GM12874 (cell line): ENCODE results near the gene ERAL1.

Experiments used
- CTCF ChIP-seq: IDR thresholded peaks from 2 replicates; pipeline ENCODE4 v1.5.1; 2011; ENCODE audit warnings: low read depth, mild to moderate bottlenecking, control low read depth, low read length, moderate library complexity; ENCODE audit not compliant: insufficient read depth

Gene ERAL1

DNA sequence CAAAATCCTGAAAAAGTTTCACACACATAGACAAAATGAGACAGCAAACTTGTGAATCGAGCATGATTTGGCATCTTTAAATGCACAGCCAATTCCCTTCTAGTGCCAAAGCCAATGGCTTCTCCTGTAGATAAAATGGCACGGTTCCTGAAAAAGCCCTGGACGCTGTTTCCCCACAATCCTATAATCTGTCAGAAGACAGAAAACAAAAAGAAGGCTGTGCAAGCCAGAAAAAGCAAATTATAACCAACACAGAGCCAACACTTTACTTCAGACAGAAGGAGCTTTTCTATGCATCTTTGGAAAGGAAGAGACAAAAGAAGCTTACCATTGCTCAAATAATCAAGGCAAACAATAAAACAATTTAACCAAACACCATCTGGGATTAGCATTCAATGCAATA, 36.0 kb upstream of the ERAL1 start:
- TF ChIP-seq CTCF = no peak

- no peak for TF ChIP-seq CTCF
These were observed 35.2 kb upstream of the ERAL1 start for GRCh38 chr17:28819582-28819981.

DNA sequence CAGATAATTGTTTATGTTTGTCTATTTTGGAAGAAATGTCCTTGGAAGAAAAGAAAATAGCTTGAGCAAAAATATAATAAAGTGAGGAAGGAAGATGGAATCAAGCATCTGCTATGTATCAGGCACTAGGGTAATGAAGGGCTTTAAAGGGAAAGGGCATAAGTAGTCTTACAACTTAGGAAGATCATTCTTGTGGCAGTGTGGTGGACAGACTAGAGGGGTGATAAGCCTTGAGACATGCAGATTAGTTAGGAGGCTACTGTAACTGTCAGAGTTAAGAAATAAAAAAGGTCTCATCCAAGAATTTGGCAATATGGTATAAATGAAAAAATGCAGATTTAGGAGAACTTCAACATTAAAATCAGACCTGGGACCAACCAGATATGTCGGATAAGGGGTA, 27.1 kb upstream of the ERAL1 start:
- TF ChIP-seq CTCF = no peak

- no peak for TF ChIP-seq CTCF
These were observed 26.3 kb upstream of the ERAL1 start for GRCh38 chr17:28828294-28829040.

GRCh38 chr17:28834420-28834819, 20.4 kb upstream of the ERAL1 start:
- no peak for TF ChIP-seq CTCF

- no peak for TF ChIP-seq CTCF
These were observed 15.6 kb upstream of the ERAL1 start for GRCh38 chr17:28839221-28839620.

DNA sequence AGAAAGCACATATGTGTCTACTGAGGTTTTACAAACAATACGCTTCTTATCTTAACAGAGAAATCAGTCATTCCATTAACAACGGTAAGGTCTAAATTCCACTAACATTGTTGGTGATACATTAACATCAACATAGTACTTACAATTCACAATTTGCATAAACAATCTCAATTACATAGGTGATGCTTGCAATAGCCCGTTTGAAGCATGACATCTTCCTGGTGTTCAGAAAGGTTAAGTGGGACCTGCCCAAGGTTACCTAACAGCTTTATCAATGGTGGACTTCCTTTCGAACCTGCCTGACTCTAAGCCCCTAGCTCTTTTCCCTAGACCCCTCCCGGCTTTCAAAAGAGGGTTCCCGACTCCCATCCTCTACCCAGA, 12.9 kb upstream of the ERAL1 start:
- no peak for TF ChIP-seq CTCF
